ENCODE measurements around the gene ABCG1. TPM values are rescaled to one million over a fixed set of nuclear protein-coding genes. Genes with fewer than 3 reads are reported as not detected.

ABCG1 gene
- total and polyA plus RNA-seq, 7 donors: 6.0 to 19.3 (median 11.6) TPM

DNA sequence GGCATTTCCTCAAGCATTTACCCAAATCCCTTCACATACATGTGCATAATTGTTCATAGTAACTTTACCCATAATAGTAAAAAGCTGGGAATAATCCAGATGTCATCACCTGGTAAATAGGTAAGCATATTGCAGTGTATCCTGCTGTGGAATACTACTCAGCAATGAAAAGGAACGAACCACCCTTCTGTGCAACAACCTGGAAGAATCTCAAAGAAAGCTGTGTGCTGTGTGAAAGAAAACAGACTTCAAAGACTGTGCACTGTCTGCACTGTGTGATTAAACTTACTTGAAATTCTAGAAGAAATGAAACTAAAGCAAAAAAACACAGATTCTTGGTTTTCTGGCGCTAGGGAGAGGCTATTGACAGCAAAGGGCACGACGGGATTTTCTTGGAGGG is 118.3 kb downstream of the ABCG1 start:
- peaks cover 0 to 38% (median 6%) of the 10 kb centered on the region in 3 donors for H3K27me3 ChIP-seq
- peak; percentile 5 for DNase-seq
- H3K4me1 ChIP-seq: peaks cover 0 to 7% (median 0%) of the 10 kb centered on the region in 4 donors
- H3K27ac ChIP-seq: no peak overlapping the region
- H3K4me3 ChIP-seq: no peak overlapping the region
- TF ChIP-seq EP300 (IDR thresholded peaks at IDR 0.05): no peak
- no peak for TF ChIP-seq POLR2A (IDR thresholded peaks at IDR 0.05)
- TF ChIP-seq POLR2AphosphoS5 (IDR thresholded peaks at IDR 0.05): no peak
- TF ChIP-seq, protein P1, sequence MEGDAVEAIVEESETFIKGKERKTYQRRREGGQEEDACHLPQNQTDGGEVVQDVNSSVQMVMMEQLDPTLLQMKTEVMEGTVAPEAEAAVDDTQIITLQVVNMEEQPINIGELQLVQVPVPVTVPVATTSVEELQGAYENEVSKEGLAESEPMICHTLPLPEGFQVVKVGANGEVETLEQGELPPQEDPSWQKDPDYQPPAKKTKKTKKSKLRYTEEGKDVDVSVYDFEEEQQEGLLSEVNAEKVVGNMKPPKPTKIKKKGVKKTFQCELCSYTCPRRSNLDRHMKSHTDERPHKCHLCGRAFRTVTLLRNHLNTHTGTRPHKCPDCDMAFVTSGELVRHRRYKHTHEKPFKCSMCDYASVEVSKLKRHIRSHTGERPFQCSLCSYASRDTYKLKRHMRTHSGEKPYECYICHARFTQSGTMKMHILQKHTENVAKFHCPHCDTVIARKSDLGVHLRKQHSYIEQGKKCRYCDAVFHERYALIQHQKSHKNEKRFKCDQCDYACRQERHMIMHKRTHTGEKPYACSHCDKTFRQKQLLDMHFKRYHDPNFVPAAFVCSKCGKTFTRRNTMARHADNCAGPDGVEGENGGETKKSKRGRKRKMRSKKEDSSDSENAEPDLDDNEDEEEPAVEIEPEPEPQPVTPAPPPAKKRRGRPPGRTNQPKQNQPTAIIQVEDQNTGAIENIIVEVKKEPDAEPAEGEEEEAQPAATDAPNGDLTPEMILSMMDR (IDR thresholded peaks at IDR 0.05): no peak
- intact Hi-C loops (cut with DNase I): no loop called here
- 43 to 78% methylated on average over 4 of the region's 4 CpGs for WGBS, 2 donors
- no peaks in the 10 kb centered on the region for H3K9me3 ChIP-seq
- H3K36me3 ChIP-seq: no peaks in the 10 kb centered on the region

DNA sequence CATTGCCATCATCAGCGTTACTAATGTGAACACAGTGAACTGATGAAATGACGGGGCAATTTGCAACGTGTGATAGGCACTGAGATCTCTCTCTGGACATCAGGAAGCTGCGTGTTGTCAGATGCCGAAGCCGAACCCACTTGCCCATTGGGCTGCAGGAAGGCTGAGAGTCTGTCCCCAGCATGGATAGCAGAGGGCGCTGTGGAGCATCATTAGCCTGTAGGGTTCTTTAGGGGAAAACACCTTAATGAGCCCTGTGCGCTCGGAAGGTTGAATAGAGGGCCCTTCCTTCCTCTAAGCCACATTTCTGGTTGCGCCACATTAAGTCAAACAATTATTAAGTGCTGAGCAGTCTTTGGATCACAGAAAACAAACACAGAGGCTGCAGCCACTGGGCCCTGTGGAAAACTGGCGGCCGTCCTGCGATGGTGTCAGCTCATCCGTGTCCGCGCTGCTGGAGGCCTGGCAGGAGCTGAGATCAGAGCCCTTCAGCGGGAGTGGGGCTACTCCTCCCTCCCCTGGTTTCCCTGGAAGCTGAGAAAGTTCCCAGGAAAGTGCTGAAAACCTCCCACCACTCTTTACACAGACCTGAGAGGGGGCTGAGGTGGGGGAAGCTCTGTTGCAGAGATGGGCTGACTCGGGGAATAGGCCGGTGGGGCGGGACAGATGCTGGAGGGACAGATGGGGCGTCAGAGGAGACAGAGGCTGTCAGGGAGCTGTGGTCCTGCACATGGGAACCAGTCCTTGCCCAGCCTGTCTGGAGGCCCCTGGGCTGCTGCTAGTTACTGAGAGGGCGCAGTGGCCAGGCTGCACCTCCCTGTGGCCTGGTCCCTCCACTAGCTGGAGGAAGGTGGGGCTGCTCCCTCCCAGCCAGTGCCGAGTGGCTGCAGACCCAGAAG is 119.1 kb downstream of the ABCG1 start:
- Histone ChIP-seq H3K36me3 (no peaks in the 10 kb centered on the region), H3K4me1 (peaks cover 0 to 7% (median 0%) of the 10 kb centered on the region in 4 donors), H3K4me3 (no peak overlapping the region), H3K9me3 (no peaks in the 10 kb centered on the region), H3K27ac (no peak overlapping the region), H3K27me3 (peaks cover 0 to 30% (median 6%) of the 10 kb centered on the region in 3 donors)
- DNase-seq: peak; percentile 75
- intact Hi-C loops (cut with DNase I): no loop called here
- WGBS, 2 donors: 47 to 51% methylated on average over 23 of the region's 23 CpGs
- TF ChIP-seq, protein P1 (IDR thresholded peaks at IDR 0.05): peak in 3 of 4 experiments; percentile 35 to 55 (median 49)
- TF ChIP-seq POLR2AphosphoS5 (IDR thresholded peaks at IDR 0.05): peak in 1 of 4 donors; percentile 8
- no peak for TF ChIP-seq POLR2A (IDR thresholded peaks at IDR 0.05)
- TF ChIP-seq EP300 (IDR thresholded peaks at IDR 0.05): no peak

DNA sequence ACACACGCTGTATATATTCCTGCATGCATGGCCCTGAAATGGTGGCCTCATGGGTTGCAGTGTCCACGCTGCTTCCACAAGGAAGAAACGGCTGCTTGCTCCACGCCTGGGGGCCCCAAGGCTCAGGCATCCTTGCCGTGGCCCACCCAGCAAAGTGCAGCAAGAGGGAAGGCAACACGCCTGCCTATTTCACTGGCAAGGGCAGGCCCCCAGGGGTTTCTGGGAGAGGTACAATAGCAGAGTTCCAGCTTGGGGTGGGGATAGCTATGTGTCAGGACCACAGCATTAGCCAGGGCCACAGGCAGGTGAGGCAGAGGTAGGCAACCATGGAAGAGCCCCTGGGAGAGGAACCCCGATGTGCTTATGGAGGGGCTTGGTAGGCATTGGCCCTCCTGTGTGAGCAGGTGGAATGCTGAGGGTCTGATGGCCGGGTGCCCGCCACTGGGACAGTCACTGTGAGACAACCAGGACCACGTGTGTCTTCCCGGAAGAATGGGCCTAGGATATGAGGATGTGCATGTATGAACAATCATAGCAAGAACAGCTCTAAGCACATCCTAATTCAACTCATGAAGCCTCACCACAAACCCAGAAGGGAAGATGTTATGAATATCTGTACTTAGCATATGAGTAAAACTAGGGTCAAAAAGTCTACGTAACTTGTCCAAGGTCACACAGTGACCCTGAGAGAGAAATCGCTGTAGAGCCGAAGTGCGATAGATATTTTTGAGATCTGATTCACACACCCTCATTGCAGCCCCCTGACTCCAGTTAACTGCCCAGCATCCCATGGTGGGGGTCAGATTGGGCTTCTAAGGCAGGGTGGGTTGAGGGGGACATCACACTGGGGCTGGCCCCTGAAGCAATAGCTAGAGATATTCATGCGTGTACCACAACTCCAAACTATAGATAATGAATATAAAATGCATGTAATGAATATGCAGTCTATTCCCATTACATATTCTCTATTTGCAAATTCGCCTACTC is 120.1 kb downstream of the ABCG1 start:
- intact Hi-C loops (cut with DNase I): no loop called here

More for the DNA sequence above, 120.1 kb downstream of the ABCG1 start:
- Histone ChIP-seq H3K27ac (no peak overlapping the region), H3K36me3 (no peaks in the 10 kb centered on the region), H3K27me3 (peaks cover 0 to 25% (median 5%) of the 10 kb centered on the region in 3 donors), H3K4me1 (peaks cover 0 to 7% (median 0%) of the 10 kb centered on the region in 4 donors), H3K4me3 (no peak overlapping the region), H3K9me3 (no peaks in the 10 kb centered on the region)
- peak; percentile 53 for DNase-seq
- no peak for TF ChIP-seq EP300 (IDR thresholded peaks at IDR 0.05)
- TF ChIP-seq POLR2AphosphoS5 (IDR thresholded peaks at IDR 0.05): no peak
- TF ChIP-seq, protein P1 (IDR thresholded peaks at IDR 0.05): no peak
- no peak for TF ChIP-seq POLR2A (IDR thresholded peaks at IDR 0.05)
- 92 to 93% methylated on average over 17 of the region's 17 CpGs for WGBS, 2 donors
